ENCODE results near the gene PEPD. TPM values are rescaled to one million over a fixed set of nuclear protein-coding genes. Genes with fewer than 3 reads are reported as not detected.

The PEPD gene
- total RNA-seq, 1 experiment from 2014 or later, result 83.1 TPM

- CTCF ChIA-PET, result interaction anchor here (0.6 kb wide), 1 partner anchor 34 kb away, joined by 3 read pairs; no protein-coding TSS in a partner anchor
- Mint-ChIP-seq H3K36me3 (no peaks in the 10 kb centered on the region), H3K4me3 (no peak overlapping the region), H3K9me3 (no peaks in the 10 kb centered on the region), H3K27me3 (ENCODE audit: low read depth) (no peaks in the 10 kb centered on the region; the same call in 1 of the 2 replicates), H3K4me1 (peaks cover 8% of the 10 kb centered on the region), H3K27ac (no peak overlapping the region)
- DNase-seq (ENCODE audit: low spot score) (no peak), ATAC-seq (no peak)
- POLR2A ChIA-PET, result interaction anchor here (0.6 kb wide), 1 partner anchor 251 kb away, joined by 4 read pairs; no protein-coding TSS in a partner anchor
- no peak for TF ChIP-seq ZNF121 (CRISPR knock-in tag; IDR thresholded peaks at IDR 0.05)
- no peak for TF ChIP-seq USF2 (CRISPR knock-in tag; IDR thresholded peaks at IDR 0.05)
- no peak for TF ChIP-seq SOX15 (CRISPR knock-in tag; IDR thresholded peaks at IDR 0.05)
- TF ChIP-seq JAZF1 (CRISPR knock-in tag; IDR thresholded peaks at IDR 0.05), result no peak
- TF ChIP-seq ZNF423 (CRISPR knock-in tag; IDR thresholded peaks at IDR 0.05), result no peak
- TF ChIP-seq, protein P1, sequence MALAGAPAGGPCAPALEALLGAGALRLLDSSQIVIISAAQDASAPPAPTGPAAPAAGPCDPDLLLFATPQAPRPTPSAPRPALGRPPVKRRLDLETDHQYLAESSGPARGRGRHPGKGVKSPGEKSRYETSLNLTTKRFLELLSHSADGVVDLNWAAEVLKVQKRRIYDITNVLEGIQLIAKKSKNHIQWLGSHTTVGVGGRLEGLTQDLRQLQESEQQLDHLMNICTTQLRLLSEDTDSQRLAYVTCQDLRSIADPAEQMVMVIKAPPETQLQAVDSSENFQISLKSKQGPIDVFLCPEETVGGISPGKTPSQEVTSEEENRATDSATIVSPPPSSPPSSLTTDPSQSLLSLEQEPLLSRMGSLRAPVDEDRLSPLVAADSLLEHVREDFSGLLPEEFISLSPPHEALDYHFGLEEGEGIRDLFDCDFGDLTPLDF (CRISPR knock-in tag; IDR thresholded peaks at IDR 0.05), result no peak
- TF ChIP-seq ZNF671 (CRISPR knock-in tag; IDR thresholded peaks at IDR 0.05), result no peak
Observed at GRCh38 chr19:33545217-33545981, 23.8 kb upstream of the PEPD start.

DNA sequence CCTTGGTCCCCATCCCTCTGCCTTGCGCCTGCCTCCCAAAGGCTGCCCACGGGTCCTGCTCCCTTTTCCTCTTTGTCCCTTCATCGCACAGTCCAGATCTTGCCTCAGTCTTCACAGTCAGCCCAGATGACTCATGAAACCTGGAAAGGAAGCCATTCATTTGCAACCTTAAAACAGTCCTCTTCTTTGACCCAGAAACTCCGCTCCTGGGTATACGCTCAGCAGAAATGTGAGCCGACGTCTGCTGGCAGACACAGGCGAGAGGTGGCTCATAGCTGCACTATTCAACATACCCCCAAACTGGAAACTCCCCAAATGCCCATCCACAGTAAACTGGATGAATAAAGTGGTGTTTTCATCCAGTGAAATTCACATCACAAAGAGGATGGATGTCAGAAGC lies 13.6 kb upstream of the PEPD start:
- H3K27ac Mint-ChIP-seq, result no peak overlapping the region
- H3K4me1 Mint-ChIP-seq, result peaks cover 8% of the 10 kb centered on the region
- no peaks in the 10 kb centered on the region for H3K36me3 Mint-ChIP-seq
- H3K4me3 Mint-ChIP-seq, result no peak overlapping the region
- peaks cover 6% of the 10 kb centered on the region; the same call in 1 of the 2 replicates for H3K27me3 Mint-ChIP-seq (ENCODE audit: low read depth)
- DNase-seq (ENCODE audit: low spot score) (no peak), ATAC-seq (no peak)
- no peaks in the 10 kb centered on the region for H3K9me3 Mint-ChIP-seq
- ChIA-PET CTCF (interaction anchor here (1.0 to 2.8 kb wide), 5 partner anchors 8 to 173 kb away, joined by 3 to 16 read pairs (median 5); no protein-coding TSS in a partner anchor), POLR2A (no interaction called here)
- no peak for TF ChIP-seq USF2 (CRISPR knock-in tag; IDR thresholded peaks at IDR 0.05)
- TF ChIP-seq, protein P2, sequence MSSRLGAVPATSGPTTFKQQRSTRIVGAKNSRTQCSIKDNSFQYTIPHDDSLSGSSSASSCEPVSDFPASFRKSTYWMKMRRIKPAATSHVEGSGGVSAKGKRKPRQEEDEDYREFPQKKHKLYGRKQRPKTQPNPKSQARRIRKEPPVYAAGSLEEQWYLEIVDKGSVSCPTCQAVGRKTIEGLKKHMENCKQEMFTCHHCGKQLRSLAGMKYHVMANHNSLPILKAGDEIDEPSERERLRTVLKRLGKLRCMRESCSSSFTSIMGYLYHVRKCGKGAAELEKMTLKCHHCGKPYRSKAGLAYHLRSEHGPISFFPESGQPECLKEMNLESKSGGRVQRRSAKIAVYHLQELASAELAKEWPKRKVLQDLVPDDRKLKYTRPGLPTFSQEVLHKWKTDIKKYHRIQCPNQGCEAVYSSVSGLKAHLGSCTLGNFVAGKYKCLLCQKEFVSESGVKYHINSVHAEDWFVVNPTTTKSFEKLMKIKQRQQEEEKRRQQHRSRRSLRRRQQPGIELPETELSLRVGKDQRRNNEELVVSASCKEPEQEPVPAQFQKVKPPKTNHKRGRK (CRISPR knock-in tag; IDR thresholded peaks at IDR 0.05; ENCODE audit: borderline replicate concordance), result no peak
- TF ChIP-seq, protein P1 (CRISPR knock-in tag; IDR thresholded peaks at IDR 0.05), result no peak
- no peak for TF ChIP-seq OVOL2 (CRISPR knock-in tag; IDR thresholded peaks at IDR 0.05; ENCODE audit: borderline replicate concordance)
- no peak for TF ChIP-seq ESRRA (CRISPR knock-in tag; IDR thresholded peaks at IDR 0.05; ENCODE audit: borderline replicate concordance)
- TF ChIP-seq SOX15 (CRISPR knock-in tag; IDR thresholded peaks at IDR 0.05), result no peak
- TF ChIP-seq, protein P3, sequence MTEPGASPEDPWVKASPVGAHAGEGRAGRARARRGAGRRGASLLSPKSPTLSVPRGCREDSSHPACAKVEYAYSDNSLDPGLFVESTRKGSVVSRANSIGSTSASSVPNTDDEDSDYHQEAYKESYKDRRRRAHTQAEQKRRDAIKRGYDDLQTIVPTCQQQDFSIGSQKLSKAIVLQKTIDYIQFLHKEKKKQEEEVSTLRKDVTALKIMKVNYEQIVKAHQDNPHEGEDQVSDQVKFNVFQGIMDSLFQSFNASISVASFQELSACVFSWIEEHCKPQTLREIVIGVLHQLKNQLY (CRISPR knock-in tag; IDR thresholded peaks at IDR 0.05), result no peak
- TF ChIP-seq STAT6 (CRISPR knock-in tag; conservative IDR thresholded peaks at IDR 0.05; ENCODE audit: low read depth), result no peak
- TF ChIP-seq ZNF317 (CRISPR knock-in tag; IDR thresholded peaks at IDR 0.05; ENCODE audit: borderline replicate concordance, low read depth), result no peak
- no peak for TF ChIP-seq RELA (CRISPR knock-in tag; IDR thresholded peaks at IDR 0.05; ENCODE audit: borderline replicate concordance)
- no peak for TF ChIP-seq ZNF232 (CRISPR knock-in tag; IDR thresholded peaks at IDR 0.05)
- no peak for TF ChIP-seq ERG (CRISPR knock-in tag; IDR thresholded peaks at IDR 0.05)
- TF ChIP-seq ZSCAN18 (CRISPR knock-in tag; IDR thresholded peaks at IDR 0.05), result no peak
- no peak for TF ChIP-seq ETV6 (CRISPR knock-in tag; IDR thresholded peaks at IDR 0.05)

All from WTC11 (cell line).